AG04449 (cell line): Measurements from ENCODE around the gene GRID2.

ENCODE experiments used
- CTCF ChIA-PET: fragments of 350-600 bp; formaldehyde crosslinking; extraction: SDS; loops from one replicate; lab custom pipeline; 2021; ENCODE audit warnings: antibody characterized with exemption; lab: Yijun Ruan, JAX
- POLR2A ChIA-PET: fragments of 400-600, 350-600 bp; formaldehyde crosslinking; extraction: SDS; loops from one replicate; lab custom pipeline; 2020; ENCODE audit warnings: antibody characterized with exemption, inconsistent platforms; lab: Yijun Ruan, JAX
- DNase-seq: peaks from one replicate; pipeline ENCODE4 v3.0.0-alpha.2; 2010; ENCODE audit warnings: low read depth, low spot score
- H3K4me3 ChIP-seq: 2 replicates; pipeline ENCODE4 v1.5.1; 2011; ENCODE audit warnings: low read depth, mild to moderate bottlenecking, control low read depth, low read length
- CTCF ChIP-seq: IDR thresholded peaks from one replicate; pipeline ENCODE4 v1.5.1; 2011; ENCODE audit warnings: mild to moderate bottlenecking, moderate library complexity, low read length, control low read depth, inconsistent platforms; ENCODE audit not compliant: insufficient read depth; ENCODE audit errors: missing control alignments

Gene GRID2

GRCh38 chr4:93187466-93187865, 883.7 kb downstream of the GRID2 start:
- ChIA-PET POLR2A (no interaction called here), CTCF (no interaction called here)
- no peak for TF ChIP-seq CTCF
- no peak for DNase-seq
- no peak overlapping the region for H3K4me3 ChIP-seq

GRCh38 chr4:93187892-93188291, 884.1 kb downstream of the GRID2 start:
- POLR2A ChIA-PET: no interaction called here
- H3K4me3 ChIP-seq: no peak overlapping the region
- CTCF ChIA-PET: no interaction called here
- no peak for TF ChIP-seq CTCF
- no peak for DNase-seq

- POLR2A ChIA-PET: no interaction called here
- H3K4me3 ChIP-seq: no peak overlapping the region
- TF ChIP-seq CTCF: peak; percentile 47
- peak; percentile 7 for DNase-seq
- CTCF ChIA-PET: interaction anchor here (0.6 kb wide), 1 partner anchor 1194 kb away, joined by 3 read pairs; no protein-coding TSS in a partner anchor
Measured at GRCh38 chr4:93199492-93199891, 895.7 kb downstream of the GRID2 start.

- no peak for DNase-seq
- no peak overlapping the region for H3K4me3 ChIP-seq
- no peak for TF ChIP-seq CTCF
- POLR2A ChIA-PET: no interaction called here
- CTCF ChIA-PET: no interaction called here
Measured at GRCh38 chr4:93201471-93202096, 897.8 kb downstream of the GRID2 start.

- CTCF ChIA-PET: no interaction called here
- no peak overlapping the region for H3K4me3 ChIP-seq
- POLR2A ChIA-PET: no interaction called here
- TF ChIP-seq CTCF: no peak
- DNase-seq: no peak
Measured at GRCh38 chr4:93203708-93204107, 899.9 kb downstream of the GRID2 start.

GRCh38 chr4:93212250-93212649, 908.5 kb downstream of the GRID2 start:
- ChIA-PET CTCF (no interaction called here), POLR2A (no interaction called here)
- no peak for DNase-seq
- no peak overlapping the region for H3K4me3 ChIP-seq
- no peak for TF ChIP-seq CTCF
